Measurements from ENCODE around the gene ATP6V1F.

Gene ATP6V1F

DNA sequence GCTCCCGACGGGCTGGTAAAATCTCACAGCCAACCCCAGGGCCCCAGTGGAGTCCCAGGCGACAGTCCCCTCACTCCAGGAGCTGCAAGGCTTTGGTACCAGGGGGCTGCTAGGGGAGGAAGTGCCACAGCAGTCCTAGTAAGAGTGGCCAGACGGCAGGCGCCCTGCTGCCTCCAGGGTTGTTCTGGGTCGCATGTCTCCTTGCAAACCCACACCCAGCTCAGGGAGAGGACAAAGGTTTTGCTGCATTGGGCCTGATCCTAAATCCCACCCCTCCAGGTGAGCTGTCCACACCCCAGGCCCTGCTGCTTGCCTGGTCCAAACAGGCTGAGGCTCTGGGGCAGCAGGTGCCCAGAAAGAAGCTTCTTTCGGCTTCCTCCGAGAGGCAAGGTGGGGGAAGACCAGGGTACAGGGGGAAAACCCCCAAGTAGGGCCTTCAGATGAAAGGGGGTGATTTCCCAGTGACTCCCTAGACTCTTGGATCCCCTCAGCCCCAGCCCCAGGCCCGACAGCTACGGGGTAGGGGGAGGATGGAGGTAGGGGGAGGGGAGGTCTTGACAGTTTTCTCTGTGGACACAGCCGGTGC, 52.0 kb downstream of the ATP6V1F start:
- in situ Hi-C loops (cut with HindIII; ENCODE audit: low pct_ligation_motif_present, low sequenced_read_pairs) = loop anchor here (10.0 to 25.0 kb wide), 2 partner anchors 60 to 173 kb away; no protein-coding TSS in a partner anchor
- TF ChIP-seq, protein P1, sequence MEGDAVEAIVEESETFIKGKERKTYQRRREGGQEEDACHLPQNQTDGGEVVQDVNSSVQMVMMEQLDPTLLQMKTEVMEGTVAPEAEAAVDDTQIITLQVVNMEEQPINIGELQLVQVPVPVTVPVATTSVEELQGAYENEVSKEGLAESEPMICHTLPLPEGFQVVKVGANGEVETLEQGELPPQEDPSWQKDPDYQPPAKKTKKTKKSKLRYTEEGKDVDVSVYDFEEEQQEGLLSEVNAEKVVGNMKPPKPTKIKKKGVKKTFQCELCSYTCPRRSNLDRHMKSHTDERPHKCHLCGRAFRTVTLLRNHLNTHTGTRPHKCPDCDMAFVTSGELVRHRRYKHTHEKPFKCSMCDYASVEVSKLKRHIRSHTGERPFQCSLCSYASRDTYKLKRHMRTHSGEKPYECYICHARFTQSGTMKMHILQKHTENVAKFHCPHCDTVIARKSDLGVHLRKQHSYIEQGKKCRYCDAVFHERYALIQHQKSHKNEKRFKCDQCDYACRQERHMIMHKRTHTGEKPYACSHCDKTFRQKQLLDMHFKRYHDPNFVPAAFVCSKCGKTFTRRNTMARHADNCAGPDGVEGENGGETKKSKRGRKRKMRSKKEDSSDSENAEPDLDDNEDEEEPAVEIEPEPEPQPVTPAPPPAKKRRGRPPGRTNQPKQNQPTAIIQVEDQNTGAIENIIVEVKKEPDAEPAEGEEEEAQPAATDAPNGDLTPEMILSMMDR (IDR thresholded peaks at IDR 0.05; ENCODE audit: low read depth, low read length, missing control alignments) = no peak
- no peak overlapping the region for H3K27ac ChIP-seq
- no peak overlapping the region for H3K4me3 ChIP-seq (ENCODE audit: low read depth, low read length)
- H3K27me3 ChIP-seq (replicated peaks) = peaks cover 45% of the 10 kb centered on the region
- H3K36me3 ChIP-seq (replicated peaks) = no peaks in the 10 kb centered on the region
- DNase-seq = no peak

DNA sequence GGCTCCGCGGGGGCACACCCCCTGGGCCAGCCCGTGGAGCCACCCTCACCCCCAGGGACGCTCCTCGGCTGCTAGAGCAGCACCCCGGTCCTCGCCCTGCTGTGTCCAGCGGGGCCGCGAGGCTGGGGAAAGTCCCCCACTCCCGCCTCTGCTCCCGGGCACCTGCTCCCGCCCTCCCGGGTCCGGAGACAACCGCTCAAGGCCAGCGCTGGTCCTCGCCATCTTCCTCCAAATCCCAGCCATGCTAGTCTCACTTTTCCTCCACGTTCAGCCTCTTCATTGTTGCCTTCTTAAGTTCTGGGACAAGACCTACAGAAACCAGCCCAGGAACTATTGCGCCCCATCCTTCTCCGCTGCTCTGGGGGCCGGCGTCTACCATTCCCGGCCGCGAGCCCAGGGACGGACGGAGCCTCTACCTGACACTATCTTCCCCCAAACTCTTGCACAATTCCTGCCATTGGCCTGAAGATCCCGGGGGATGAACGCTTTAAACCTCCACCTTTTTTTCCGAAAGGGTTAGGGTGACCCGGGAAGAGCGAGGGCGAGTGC, 52.7 kb downstream of the ATP6V1F start:
- in situ Hi-C loops (cut with HindIII; ENCODE audit: low pct_ligation_motif_present, low sequenced_read_pairs) = loop anchor here (10.0 to 25.0 kb wide), 2 partner anchors 59 to 172 kb away; no protein-coding TSS in a partner anchor
- DNase-seq = no peak
- TF ChIP-seq, protein P1 (IDR thresholded peaks at IDR 0.05; ENCODE audit: low read depth, low read length, missing control alignments) = no peak
- peaks cover 50% of the 10 kb centered on the region for H3K27me3 ChIP-seq (replicated peaks)
- H3K27ac ChIP-seq = no peak overlapping the region
- H3K4me3 ChIP-seq (ENCODE audit: low read depth, low read length) = no peak overlapping the region
- no peaks in the 10 kb centered on the region for H3K36me3 ChIP-seq (replicated peaks)

Measured in brain microvascular endothelial cell (primary cell).